Measurements from ENCODE around the gene ODAM.
"Not testable (repeated sequence)": the region's sequence is repeated elsewhere in the genome, so short reads cannot be mapped to it uniquely, and the experiment has no call there.

Gene ODAM

GRCh38 chr4:70195425-70195824 lies at the start of gene ODAM:
Gene ODAM, plus strand, starts transcription at chr4:70195725. Its CDS starts 819 bp downstream, at chr4:70196544.
- DNase-seq (ENCODE audit: low read depth): no peak

- no peak for DNase-seq (ENCODE audit: low read depth)
These were observed 44.3 kb upstream of the ODAM start for GRCh38 chr4:70151271-70151670.

GRCh38 chr4:70152088-70152487 lies 43.4 kb upstream of the ODAM start:
- DNase-seq (ENCODE audit: low read depth): no peak

- no peak for DNase-seq (ENCODE audit: low read depth)
These were observed 41.6 kb upstream of the ODAM start, which contains the start of gene PRR27 for GRCh38 chr4:70153937-70154336. Gene PRR27, plus strand, starts transcription at chr4:70154237. Its CDS starts 139 bp downstream, at chr4:70154376.

- no peak for DNase-seq (ENCODE audit: low read depth)
These were observed 36.9 kb upstream of the ODAM start for GRCh38 chr4:70158576-70158975.

- no peak for DNase-seq (ENCODE audit: low read depth)
These were observed 18.4 kb upstream of the ODAM start for GRCh38 chr4:70177090-70177489.

- DNase-seq (ENCODE audit: low read depth): no peak
These were observed 17.4 kb upstream of the ODAM start for GRCh38 chr4:70178075-70178660.

DNA sequence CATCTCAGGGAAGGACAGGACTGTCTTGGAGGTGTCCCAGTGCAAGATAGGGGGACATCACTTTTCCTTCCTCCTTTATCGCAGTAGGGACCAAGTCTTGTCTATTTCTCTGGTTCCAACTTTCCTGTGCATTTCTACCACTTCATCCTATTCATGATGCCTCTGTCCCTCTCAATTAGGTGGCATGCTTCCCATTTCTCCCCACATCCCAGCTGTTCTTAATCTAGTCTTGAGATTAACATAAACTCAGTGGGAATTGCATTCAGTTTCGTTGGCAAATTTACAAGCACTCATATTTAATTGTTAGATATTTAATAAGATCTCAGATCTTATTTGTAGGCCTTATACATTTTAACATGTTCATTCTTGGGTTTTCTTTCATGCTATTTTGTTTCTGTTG lies 15.7 kb upstream of the ODAM start:
- no peak for DNase-seq (ENCODE audit: low read depth)

GRCh38 chr4:70181864-70182263 lies 13.7 kb upstream of the ODAM start:
- DNase-seq (ENCODE audit: low read depth): no peak

DNA sequence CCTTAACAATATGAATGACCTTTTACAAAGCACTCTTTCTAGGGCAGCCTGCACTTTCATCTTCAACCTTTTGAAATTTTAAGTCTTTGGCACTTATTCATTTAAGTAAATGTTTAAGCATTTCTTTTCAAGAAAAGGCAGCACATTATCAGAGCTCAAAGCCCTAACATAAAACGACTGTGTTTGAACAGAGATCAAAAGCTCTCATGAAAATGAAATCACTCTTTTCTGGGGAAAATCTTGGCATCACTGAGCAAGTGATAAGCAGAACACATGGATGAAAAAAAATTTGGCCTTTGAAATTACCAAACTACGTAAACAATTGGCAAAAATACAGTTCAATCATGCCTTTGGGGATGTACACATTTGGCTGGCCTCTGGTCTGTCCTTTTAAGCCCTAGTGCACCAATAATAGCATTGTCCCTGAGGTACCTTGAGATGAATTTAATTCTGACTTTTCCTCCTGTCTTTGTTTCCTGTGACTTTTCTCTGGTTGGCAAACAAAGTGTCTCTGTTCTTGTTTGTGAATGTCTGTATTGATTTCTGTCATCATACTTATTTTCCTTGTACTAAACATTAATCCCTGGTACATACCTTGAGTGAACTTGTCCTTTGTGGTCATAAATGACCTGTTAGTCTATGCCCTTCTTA lies 12.9 kb upstream of the ODAM start:
- DNase-seq (ENCODE audit: low read depth): no peak

GRCh38 chr4:70183168-70183939 lies 12.2 kb upstream of the ODAM start:
- peak; percentile 38 for DNase-seq (ENCODE audit: low read depth)

DNA sequence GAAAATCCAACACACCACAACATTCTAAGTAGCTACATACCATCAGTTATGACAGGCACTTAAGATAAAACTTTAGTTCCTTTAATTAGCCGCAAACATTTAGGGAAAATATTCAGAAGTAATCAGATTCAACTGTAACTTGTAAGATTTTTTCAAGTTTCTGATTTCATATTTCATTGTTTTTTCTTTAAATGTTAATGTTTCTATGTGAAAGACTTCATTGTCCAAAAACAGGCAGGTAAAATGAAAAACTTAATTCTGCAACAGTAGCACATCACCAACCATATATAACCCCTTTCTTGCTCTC lies 11.6 kb upstream of the ODAM start:
- DNase-seq (ENCODE audit: low read depth): no peak

DNA sequence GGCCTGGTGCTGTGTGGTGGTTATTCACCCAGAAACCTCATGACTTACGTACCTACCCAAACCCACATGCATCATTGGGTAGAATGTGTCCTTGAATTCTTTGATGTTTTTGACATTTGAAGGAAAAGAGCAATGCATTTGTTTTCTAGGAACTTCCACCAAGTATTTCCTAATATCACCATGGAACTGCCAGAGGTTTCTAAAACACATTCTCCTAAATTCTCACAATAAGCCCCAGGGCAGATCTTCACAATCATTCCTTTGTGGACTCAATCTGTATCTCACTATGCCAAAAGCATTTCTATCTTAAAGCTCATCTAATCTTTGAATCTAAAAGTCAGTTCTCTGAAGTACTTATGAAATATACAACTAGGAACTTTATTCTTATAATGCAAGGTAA lies 8.3 kb upstream of the ODAM start:
- DNase-seq (ENCODE audit: low read depth): no peak

DNA sequence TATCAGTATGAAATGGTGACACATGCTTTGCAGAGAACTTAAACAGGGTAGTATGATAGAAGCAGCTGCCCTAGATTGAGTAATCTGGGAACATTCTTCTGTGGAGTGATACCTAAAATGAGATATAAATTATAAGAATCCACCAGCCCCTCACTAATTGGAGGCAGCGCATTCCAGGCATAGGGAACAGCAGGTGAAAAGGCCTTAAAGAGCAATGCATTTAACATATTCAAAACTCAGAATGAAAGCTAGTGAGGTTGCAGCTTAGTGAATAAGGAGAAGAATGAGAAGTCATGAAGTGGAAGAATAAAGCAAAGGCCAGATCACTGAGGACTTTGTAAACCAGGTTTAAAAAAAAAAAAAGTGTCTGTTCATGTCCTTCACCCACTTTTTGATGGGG lies 4.9 kb upstream of the ODAM start:
- DNase-seq (ENCODE audit: low read depth): no peak

- no peak for DNase-seq (ENCODE audit: low read depth)
These were observed 3.9 kb upstream of the ODAM start for GRCh38 chr4:70191647-70192046.

GRCh38 chr4:70192895-70193294 lies 2.6 kb upstream of the ODAM start:
- DNase-seq (ENCODE audit: low read depth): no peak

DNA sequence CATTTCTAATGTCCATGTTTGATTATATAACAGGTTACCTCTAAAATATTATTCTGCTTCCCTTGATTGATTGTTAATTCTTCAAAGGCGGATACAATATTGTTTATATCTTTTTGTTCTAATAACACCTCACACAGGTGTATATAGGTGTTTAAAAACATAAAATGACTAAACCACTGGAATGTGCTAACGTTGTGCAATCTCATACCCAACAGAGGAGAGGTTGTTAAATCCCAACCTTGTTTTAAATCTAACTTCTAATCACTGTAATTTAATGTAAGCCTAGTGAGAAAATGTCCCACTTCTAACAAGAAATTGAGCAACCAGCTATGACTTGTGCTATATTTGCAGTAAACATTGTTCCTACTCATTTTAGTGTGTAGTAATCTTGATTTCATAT lies 1.3 kb downstream of the ODAM start:
- no peak for DNase-seq (ENCODE audit: low read depth)

DNA sequence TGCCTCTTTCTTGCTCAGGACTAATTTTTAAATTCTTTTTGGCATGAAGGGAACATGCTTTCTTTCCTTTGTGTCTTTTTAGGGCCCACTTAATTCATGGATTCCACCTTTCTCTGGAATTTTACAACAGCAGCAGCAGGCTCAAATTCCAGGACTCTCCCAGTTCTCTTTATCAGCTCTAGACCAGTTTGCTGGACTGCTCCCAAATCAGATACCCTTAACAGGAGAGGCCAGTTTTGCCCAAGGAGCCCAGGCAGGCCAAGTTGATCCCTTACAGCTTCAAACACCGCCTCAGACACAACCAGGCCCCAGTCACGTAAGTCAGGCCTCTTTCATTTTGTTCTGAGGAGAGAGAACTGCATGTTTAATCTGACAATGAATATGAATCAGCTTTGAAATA lies 2.3 kb downstream of the ODAM start:
- DNase-seq (ENCODE audit: low read depth): no peak

- DNase-seq (ENCODE audit: low read depth): no peak
These were observed 8.1 kb downstream of the ODAM start for GRCh38 chr4:70203601-70204000.

DNA sequence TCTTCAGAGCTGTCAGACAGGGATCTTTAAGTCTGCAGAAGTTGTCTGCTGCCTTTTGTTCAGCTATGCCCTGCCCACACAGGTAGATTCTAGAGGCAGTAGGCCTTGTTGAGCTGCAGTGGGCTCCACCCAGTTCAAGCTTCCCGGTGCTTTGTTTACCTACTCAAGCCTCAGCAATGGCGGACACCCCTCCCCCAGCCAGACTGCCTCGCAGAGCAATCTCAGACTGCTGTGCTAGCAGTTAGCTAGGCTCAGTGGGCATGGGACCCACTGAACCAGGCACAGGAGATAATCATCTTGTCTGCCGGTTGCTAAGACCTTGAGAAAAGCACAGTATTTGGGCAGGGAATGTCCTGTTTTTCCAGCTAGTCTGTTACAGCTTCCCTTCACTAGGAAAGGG lies 17.2 kb downstream of the ODAM start:
- not testable (repeated sequence) for DNase-seq (ENCODE audit: low read depth)

DNA sequence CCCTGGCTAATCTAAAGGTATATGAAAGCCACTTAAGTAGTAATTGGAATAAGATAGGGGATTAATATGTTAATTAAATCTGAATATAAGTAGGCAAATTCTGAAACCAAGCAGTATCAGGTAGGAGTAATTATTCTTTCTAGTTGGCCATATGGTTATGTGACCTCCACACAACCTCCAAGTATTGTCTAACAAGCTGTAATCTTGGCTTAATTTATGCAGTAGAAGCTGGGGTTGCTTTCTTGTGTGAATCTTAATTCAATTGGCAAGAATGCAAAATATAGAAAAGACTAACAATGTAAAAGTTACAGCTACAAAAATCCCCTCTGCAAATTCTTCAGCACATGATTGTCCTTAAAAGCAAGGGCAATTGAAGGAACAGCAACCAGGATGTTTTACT lies 20.6 kb downstream of the ODAM start:
- DNase-seq (ENCODE audit: low read depth): not testable (repeated sequence)

DNA sequence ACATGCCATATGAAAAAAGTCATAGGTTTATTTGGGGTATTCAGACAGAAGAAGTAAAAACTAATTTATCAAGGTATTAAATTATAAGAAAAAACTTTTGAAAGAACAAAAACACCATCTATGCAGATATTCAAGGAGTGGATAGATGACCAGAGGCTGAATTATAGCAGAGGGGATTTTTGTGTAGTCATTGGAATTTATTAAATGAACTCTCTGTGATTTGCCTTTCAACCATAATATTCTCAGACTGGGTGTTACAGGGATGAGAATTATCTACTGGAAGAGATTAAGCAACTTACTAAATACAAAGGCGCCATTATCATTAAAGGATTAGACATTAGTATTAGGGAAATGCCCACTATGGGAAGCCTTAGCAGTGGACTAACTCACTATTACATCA lies 21.0 kb downstream of the ODAM start:
- DNase-seq (ENCODE audit: low read depth): not testable (repeated sequence)

- not testable (repeated sequence) for DNase-seq (ENCODE audit: low read depth)
These were observed 25.9 kb downstream of the ODAM start for GRCh38 chr4:70221389-70221788.

All from fibroblast of gingiva (primary cell).